Measurements from ENCODE around the gene GARNL3.

The GARNL3 gene

DNA sequence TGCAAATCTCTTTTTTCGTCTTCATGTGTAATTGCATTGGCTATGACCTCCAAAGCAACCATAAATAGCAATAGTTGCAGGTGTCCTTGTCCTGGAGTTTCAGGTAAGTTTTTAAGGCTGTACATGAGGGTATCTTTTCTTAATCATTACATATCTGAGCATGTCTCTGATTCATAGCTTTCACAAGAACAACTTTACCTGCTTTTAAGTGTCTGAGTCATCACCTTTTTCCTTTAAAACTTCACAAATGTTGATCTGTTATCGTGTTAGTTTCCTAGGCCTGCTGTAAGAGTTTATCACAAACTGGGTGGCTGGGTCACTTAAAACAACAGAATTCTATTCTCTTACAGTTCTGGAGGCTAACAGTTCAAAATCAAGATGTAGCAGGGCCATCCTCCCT lies 13.8 kb downstream of the GARNL3 start:
- Histone ChIP-seq H3K36me3 (ENCODE audit: insufficient read depth, low read length) (no peaks in the 10 kb centered on the region), H3K9ac (ENCODE audit: low read depth, low read length) (no peak overlapping the region), H3K4me1 (ENCODE audit: insufficient read depth, low read length) (no peaks in the 10 kb centered on the region), H3K9me3 (ENCODE audit: control insufficient read depth, insufficient read depth, low read length) (no peaks in the 10 kb centered on the region)

DNA sequence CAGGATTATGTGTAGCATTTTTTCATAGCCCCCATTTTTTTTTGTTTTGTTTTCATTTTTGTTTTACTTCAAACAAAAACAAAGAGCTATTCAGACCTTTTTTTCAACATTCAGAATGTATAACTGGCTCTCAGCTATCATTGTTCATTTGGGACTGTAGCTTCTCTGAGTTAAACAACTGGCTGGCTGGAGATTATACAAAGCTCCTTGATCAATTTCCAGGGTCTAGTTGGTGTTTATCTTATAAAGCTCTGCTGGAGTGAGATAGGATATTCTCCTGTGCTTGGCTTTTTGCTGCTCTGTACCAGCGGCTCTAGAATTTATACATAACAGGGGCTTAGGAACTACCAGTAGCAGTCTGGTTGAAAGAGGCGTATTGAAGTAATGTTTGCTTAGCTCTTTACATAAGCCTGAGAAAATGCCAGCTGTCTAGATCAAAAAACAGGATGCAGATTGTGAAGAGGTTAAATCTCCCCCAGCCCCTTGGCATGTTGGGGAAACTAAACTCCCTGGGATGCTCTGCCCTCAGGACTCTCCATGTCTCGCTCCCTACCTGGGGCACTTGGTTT lies 15.2 kb downstream of the GARNL3 start:
- no peak overlapping the region for H3K9ac ChIP-seq (ENCODE audit: low read depth, low read length)
- no peaks in the 10 kb centered on the region for H3K36me3 ChIP-seq (ENCODE audit: insufficient read depth, low read length)
- no peaks in the 10 kb centered on the region for H3K9me3 ChIP-seq (ENCODE audit: control insufficient read depth, insufficient read depth, low read length)
- no peaks in the 10 kb centered on the region for H3K4me1 ChIP-seq (ENCODE audit: insufficient read depth, low read length)

DNA sequence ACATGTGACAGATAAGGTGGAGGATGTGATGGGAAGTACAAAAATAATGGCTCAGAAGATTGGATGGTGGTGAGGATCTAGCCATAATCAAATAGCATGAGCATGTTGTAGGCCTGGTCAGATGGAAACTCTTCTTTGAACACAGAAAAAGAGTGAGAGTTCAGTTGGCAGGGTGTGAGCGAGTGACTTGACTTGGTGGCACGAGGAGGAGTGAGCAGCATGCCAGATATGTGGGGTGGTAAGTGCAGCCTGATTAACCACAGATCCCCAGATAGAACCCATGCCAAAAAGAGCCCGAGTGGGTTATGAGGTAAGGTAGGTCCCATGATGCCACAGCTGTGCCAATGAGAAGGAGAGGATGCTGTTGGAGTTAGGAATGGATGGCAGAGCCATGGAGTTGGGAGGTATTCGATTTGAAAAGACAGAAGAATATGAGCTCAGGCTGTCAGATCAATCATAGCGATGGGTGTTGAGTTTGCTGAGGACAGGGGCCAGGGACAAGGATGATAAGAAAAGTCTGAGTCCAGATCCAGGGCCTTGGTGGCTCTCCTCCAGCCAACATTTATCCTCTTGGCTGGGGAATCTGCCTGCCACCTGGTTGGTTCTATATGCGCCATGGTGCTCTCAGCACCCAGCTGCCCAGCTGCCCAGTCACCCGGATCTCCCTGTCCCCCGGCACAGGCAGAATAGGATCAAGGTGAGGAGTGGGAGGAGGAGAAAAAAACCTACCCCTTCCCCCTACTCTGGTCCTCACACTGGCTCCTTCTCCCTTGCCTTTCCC lies 16.5 kb downstream of the GARNL3 start:
- Histone ChIP-seq H3K36me3 (ENCODE audit: insufficient read depth, low read length) (no peaks in the 10 kb centered on the region), H3K4me1 (ENCODE audit: insufficient read depth, low read length) (no peaks in the 10 kb centered on the region), H3K9ac (ENCODE audit: low read depth, low read length) (no peak overlapping the region), H3K9me3 (ENCODE audit: control insufficient read depth, insufficient read depth, low read length) (no peaks in the 10 kb centered on the region)

DNA sequence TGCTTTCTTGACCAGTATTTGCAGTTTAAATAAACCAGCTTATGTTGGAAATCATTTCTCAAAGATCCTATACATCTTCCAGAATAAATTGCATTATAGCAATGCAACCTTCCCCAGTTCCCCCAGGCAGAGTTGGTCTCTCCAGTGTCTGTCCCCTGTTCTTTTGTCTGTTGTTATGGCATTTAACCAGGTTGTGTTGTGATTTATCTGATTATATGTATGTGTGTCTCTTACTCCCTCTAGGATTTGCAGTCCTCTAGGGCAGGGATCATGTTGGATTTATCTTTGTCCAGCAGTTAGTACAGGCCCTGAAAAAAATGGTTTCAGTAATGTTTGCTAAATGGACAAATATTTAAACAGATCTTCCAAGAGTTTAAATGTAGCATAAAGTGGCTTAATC lies 17.3 kb downstream of the GARNL3 start:
- Histone ChIP-seq H3K36me3 (ENCODE audit: insufficient read depth, low read length) (no peaks in the 10 kb centered on the region), H3K4me1 (ENCODE audit: insufficient read depth, low read length) (no peaks in the 10 kb centered on the region), H3K9me3 (ENCODE audit: control insufficient read depth, insufficient read depth, low read length) (no peaks in the 10 kb centered on the region), H3K9ac (ENCODE audit: low read depth, low read length) (no peak overlapping the region)

DNA sequence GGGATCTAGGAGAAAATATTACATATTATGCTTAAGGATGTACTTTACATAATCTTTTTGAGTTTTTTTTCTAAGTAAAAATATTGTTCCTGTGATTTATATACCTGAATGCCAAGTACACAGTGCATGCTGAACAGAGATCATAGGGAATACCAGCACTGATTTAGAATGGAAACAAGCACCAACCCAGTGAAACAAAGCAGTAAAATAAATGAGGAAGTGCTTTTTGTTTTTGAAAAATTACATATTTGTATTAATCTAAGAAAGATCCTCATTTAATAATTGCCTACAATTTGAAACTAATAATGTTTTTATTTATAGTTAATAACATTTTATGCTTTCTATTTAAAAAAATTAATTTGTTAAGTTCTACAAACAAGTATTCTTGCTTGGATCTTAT lies 18.0 kb downstream of the GARNL3 start:
- Histone ChIP-seq H3K36me3 (ENCODE audit: insufficient read depth, low read length) (no peaks in the 10 kb centered on the region), H3K4me1 (ENCODE audit: insufficient read depth, low read length) (no peaks in the 10 kb centered on the region), H3K9ac (ENCODE audit: low read depth, low read length) (no peak overlapping the region), H3K9me3 (ENCODE audit: control insufficient read depth, insufficient read depth, low read length) (no peaks in the 10 kb centered on the region)

DNA sequence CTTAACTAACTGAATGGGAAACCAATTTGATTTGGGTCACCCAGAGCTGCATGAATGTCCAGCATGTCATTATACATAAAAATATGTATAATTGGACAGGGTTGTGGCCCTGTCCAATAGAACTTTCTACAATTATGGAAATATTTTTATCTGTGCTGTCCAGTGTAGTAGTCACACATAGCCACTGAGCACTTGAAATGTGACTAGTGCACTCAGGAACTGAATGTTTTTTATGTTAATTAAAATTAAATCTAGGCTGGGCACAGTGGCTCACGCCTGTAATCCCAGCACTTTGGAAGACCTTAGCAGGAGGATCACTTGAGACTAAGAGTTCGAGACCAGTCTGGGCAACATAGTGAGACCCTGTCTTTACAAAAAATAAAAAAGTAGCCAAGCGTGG lies 18.6 kb downstream of the GARNL3 start:
- Histone ChIP-seq H3K4me1 (ENCODE audit: insufficient read depth, low read length) (no peaks in the 10 kb centered on the region), H3K9ac (ENCODE audit: low read depth, low read length) (no peak overlapping the region), H3K9me3 (ENCODE audit: control insufficient read depth, insufficient read depth, low read length) (no peaks in the 10 kb centered on the region), H3K36me3 (ENCODE audit: insufficient read depth, low read length) (no peaks in the 10 kb centered on the region)

DNA sequence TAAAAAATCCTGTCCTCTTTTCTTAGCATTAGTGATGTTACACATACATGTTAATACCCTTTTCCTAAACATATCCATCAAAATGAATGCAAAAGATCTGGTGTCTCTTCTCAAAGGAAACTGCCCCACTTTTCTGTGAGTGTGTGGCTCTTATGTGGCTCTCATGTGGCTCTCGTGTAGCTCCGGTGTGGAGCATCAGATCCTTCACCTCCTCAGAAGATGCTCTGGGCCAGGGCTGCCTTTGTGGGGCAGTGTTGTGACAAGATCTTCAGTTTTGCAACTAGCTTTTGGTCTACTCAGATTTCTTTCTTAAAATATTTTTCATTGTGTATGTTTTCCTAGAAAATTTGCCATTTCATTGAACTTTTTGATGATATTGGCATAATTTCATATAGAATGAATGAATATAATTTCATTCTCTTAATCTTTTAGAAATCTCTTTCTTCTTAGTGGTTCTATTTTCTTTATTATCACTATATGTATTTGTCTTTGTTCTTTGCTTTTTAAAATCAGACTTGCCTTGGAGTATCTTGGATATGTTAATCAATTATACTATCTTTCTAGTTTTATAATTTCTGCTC lies 19.4 kb downstream of the GARNL3 start:
- no peaks in the 10 kb centered on the region for H3K4me1 ChIP-seq (ENCODE audit: insufficient read depth, low read length)
- no peak overlapping the region for H3K9ac ChIP-seq (ENCODE audit: low read depth, low read length)
- H3K9me3 ChIP-seq (ENCODE audit: control insufficient read depth, insufficient read depth, low read length) = no peaks in the 10 kb centered on the region
- H3K36me3 ChIP-seq (ENCODE audit: insufficient read depth, low read length) = no peaks in the 10 kb centered on the region

DNA sequence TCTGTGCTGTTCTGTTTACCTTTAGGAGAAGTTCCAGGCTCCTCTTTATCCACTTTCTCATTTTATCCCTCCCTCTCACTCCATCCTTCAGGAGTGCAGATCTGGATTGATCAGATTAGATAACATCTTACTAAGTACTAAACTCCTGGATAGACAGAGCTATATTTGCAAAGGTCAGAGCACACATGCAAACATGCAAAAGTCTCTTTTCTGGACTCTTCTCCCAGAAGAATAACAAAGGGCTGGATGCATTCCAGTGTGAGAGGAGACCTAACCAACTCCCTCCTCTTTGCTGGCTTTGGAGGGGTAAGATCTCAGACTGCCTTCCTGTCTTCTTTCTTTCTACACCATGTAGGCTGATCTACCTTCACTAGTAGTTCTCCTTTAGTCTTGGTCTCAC lies 21.4 kb downstream of the GARNL3 start:
- no peak overlapping the region for H3K9ac ChIP-seq (ENCODE audit: low read depth, low read length)
- no peaks in the 10 kb centered on the region for H3K9me3 ChIP-seq (ENCODE audit: control insufficient read depth, insufficient read depth, low read length)
- H3K4me1 ChIP-seq (ENCODE audit: insufficient read depth, low read length) = no peaks in the 10 kb centered on the region
- H3K36me3 ChIP-seq (ENCODE audit: insufficient read depth, low read length) = no peaks in the 10 kb centered on the region

DNA sequence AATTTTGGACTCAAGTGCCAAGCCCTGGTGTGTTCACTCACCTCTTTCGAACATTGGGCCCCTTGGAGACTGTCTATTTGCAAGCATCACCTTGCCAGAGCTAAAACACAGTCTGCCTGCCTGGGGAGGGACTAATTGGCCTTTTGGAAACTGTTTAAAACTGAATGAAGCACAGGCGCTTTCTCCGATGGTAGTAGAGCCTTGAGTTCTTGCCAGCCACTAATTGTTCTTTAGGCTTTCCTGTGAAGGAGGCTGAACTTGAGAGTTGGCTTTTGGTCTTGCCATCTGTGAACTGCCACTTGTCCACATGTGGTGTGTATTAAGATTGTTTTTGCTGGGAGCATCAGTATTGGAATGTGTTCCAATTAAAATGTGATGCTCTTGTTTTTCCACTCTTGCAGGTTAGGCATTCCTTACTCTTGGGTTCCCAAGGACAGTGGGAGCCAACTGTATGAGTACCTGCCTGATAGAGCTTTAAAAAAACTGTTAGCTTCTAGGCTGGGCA lies 26.0 kb downstream of the GARNL3 start:
- Histone ChIP-seq H3K9me3 (ENCODE audit: control insufficient read depth, insufficient read depth, low read length) (no peaks in the 10 kb centered on the region), H3K9ac (ENCODE audit: low read depth, low read length) (no peak overlapping the region), H3K4me1 (ENCODE audit: insufficient read depth, low read length) (no peaks in the 10 kb centered on the region), H3K36me3 (ENCODE audit: insufficient read depth, low read length) (no peaks in the 10 kb centered on the region)

DNA sequence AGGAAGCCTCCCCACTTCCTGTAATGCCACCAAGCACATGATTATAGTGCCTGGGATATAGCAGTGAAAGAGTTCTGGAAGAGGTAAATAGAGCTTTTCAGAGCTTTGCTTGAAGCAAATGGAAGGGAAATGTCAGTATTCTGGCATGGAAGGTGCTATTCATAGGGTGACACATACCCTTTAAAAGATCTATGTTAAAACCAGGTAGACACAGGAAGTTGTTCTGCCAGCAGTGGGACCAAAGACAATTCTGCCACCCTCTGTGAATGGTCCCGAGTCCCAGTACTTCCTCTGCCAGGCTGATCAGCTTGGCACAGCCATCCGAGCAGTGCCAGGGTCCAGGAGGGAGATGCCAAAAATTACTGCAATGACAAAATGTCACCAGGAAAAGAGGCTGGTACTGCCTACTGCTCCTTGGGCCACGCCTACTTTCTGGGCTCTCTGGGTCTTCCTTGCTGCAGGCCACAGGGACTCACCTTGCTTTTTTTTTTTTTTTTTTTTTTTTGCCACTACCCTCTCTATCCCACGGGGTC lies 26.7 kb downstream of the GARNL3 start:
- no peaks in the 10 kb centered on the region for H3K36me3 ChIP-seq (ENCODE audit: insufficient read depth, low read length)
- H3K4me1 ChIP-seq (ENCODE audit: insufficient read depth, low read length) = no peaks in the 10 kb centered on the region
- no peak overlapping the region for H3K9ac ChIP-seq (ENCODE audit: low read depth, low read length)
- H3K9me3 ChIP-seq (ENCODE audit: control insufficient read depth, insufficient read depth, low read length) = no peaks in the 10 kb centered on the region

DNA sequence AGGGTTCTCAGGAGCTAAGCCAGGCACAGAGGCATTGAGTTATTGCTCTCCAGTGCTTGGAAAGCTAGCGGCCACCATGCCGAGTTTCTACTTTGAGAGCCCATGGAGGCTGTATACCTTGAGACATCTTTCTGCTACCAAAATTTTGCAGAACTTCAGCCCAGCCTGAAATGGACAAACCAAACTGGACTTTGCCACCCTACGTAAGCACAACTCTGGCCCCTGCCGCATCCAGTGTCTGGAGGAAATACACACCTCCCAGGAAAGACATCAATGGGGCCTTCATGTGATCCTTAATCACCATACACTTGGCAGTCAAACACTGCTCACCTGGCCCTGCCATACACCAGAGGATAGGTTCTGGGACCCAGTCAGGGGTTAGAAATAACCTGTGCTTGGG lies 27.8 kb downstream of the GARNL3 start:
- no peaks in the 10 kb centered on the region for H3K9me3 ChIP-seq (ENCODE audit: control insufficient read depth, insufficient read depth, low read length)
- no peaks in the 10 kb centered on the region for H3K4me1 ChIP-seq (ENCODE audit: insufficient read depth, low read length)
- H3K9ac ChIP-seq (ENCODE audit: low read depth, low read length) = no peak overlapping the region
- no peaks in the 10 kb centered on the region for H3K36me3 ChIP-seq (ENCODE audit: insufficient read depth, low read length)

DNA sequence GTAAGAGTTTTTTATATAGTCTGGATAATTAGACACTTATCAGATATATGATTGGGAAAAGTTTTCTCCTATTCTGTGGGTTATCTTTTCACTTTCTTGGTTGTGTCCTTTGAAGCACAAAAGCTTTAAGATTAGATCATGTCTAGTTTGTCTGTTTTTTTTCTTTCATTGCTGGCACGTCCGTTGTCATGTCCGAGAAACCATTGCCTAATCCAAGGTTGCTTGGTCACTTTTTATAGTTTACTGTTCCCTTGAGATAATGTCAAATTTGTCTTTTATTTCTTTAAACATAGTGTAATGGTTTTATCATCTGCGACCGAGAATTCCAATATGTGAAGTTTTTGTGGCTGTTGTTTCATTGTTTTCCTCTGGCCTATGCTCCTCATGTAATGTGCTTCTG lies 28.8 kb downstream of the GARNL3 start:
- no peaks in the 10 kb centered on the region for H3K4me1 ChIP-seq (ENCODE audit: insufficient read depth, low read length)
- H3K9ac ChIP-seq (ENCODE audit: low read depth, low read length) = no peak overlapping the region
- no peaks in the 10 kb centered on the region for H3K9me3 ChIP-seq (ENCODE audit: control insufficient read depth, insufficient read depth, low read length)
- no peaks in the 10 kb centered on the region for H3K36me3 ChIP-seq (ENCODE audit: insufficient read depth, low read length)

DNA sequence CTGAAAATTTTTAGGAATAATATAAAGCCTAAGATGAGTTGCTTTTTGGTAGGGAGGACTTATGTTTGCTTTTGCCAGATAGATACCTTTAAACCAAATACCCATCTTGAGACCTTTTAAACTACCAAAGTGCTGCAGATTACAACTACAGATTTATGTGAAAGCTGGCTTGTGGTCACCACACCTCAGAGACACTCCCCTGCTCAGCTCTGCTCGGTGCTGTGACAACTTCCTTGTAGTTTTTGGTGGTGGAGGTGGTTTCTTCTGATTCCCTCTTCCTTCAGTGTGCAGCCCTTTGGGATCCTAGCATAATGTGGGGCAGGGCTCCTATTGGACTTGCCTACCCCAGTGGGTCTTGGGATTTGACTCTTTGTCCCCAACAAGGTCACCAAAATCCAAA lies 29.2 kb downstream of the GARNL3 start:
- H3K9ac ChIP-seq (ENCODE audit: low read depth, low read length) = no peak overlapping the region
- H3K9me3 ChIP-seq (ENCODE audit: control insufficient read depth, insufficient read depth, low read length) = no peaks in the 10 kb centered on the region
- H3K36me3 ChIP-seq (ENCODE audit: insufficient read depth, low read length) = no peaks in the 10 kb centered on the region
- H3K4me1 ChIP-seq (ENCODE audit: insufficient read depth, low read length) = no peaks in the 10 kb centered on the region

DNA sequence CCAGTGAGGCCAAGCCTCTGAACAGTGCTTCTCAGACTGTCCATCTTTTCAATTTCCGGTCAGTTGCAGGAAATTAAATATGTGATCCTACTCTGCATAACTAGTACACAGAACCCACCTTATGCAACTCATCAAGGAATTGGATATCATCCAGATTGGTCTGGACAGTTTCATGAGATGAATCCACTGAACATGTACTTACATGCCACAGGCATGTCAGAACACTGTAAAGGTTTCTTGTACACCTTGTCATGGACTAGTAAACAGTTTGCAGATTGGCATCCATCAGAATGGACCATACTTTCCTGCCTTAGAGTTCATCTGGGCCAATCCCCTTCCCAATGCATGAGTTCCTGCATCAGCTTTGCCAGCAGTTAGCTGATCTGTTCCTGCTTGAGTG lies 30.4 kb downstream of the GARNL3 start:
- H3K9ac ChIP-seq (ENCODE audit: low read depth, low read length) = no peak overlapping the region

DNA sequence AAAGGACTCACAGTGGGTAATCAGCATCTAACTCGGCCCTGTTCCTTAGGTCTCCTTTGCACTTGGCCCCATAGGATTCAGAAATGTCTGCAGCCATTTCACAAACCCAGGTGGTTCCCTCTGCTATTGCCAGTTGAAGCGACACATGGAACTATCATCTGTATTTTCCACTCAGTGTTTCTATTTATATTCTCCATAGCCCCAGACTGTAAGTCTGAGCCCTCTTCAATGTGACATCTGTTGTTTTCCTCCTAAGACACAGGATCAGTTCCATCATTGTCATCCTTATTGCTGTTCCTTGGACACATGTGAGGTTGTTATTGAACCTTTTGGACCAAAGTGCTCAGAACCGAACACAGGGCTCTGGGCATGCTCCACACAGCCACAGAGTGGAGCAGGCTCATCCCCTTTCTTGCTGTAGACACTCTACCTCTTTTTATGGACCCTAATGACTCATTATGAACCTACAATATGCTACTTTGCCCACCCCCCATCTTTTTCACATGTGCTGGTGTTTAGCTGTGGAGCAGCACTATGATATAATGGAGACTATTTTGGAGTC lies 36.4 kb downstream of the GARNL3 start:
- Histone ChIP-seq H3K9me3 (ENCODE audit: control insufficient read depth, insufficient read depth, low read length) (no peaks in the 10 kb centered on the region), H3K4me1 (ENCODE audit: insufficient read depth, low read length) (no peaks in the 10 kb centered on the region), H3K9ac (ENCODE audit: low read depth, low read length) (no peak overlapping the region), H3K36me3 (ENCODE audit: insufficient read depth, low read length) (no peaks in the 10 kb centered on the region)

More for the DNA sequence above, 30.4 kb downstream of the GARNL3 start:
- no peaks in the 10 kb centered on the region for H3K4me1 ChIP-seq (ENCODE audit: insufficient read depth, low read length)
- no peaks in the 10 kb centered on the region for H3K9me3 ChIP-seq (ENCODE audit: control insufficient read depth, insufficient read depth, low read length)
- no peaks in the 10 kb centered on the region for H3K36me3 ChIP-seq (ENCODE audit: insufficient read depth, low read length)
